Amygdala (tissue), 56 donors: ENCODE measurements around the gene SNRNP48.

Experiments
- DNase-seq, 56 donors: peaks; one replicate each; lab custom pipeline; 2025; lab: John Stamatoyannopoulos, UW

Gene SNRNP48

GRCh38 chr6:7590918-7591302 is 912 bp downstream of the SNRNP48 start:
- DNase-seq, result peak in 4 of 56 donors; percentile 12 to 25 (median 12)

- DNase-seq, result no peak
Observed at GRCh38 chr6:7591770-7592169, 1.8 kb downstream of the SNRNP48 start.

- DNase-seq, result no peak
Observed at GRCh38 chr6:7593229-7593628, 3.2 kb downstream of the SNRNP48 start.

GRCh38 chr6:7594579-7595125 is 4.7 kb downstream of the SNRNP48 start:
- DNase-seq, result no peak

GRCh38 chr6:7604003-7604402 is 14.0 kb downstream of the SNRNP48 start:
- DNase-seq, result no peak

- no peak for DNase-seq
Observed at GRCh38 chr6:7604506-7604905, 14.5 kb downstream of the SNRNP48 start.

GRCh38 chr6:7615611-7616383 is 25.8 kb downstream of the SNRNP48 start:
- DNase-seq, result peak in 5 of 56 donors; percentile 3 to 45 (median 15)

- peak in 4 of 56 donors; percentile 9 to 32 (median 18) for DNase-seq
Observed at GRCh38 chr6:7617801-7618764, 28.1 kb downstream of the SNRNP48 start.

- no peak for DNase-seq
Observed at GRCh38 chr6:7621761-7622160, 31.8 kb downstream of the SNRNP48 start.

- no peak for DNase-seq
Observed at GRCh38 chr6:7624796-7625710, 35.1 kb downstream of the SNRNP48 start.

GRCh38 chr6:7628479-7628878 is 38.5 kb downstream of the SNRNP48 start:
- DNase-seq, result no peak

- DNase-seq, result no peak
Observed at GRCh38 chr6:7628909-7629308, 38.9 kb downstream of the SNRNP48 start.

- DNase-seq, result no peak
Observed at GRCh38 chr6:7629321-7629720, 39.3 kb downstream of the SNRNP48 start.

- DNase-seq, result no peak
Observed at GRCh38 chr6:7630792-7631191, 40.8 kb downstream of the SNRNP48 start.

- DNase-seq, result no peak
Observed at GRCh38 chr6:7631466-7631865, 41.5 kb downstream of the SNRNP48 start.

- DNase-seq, result no peak
Observed at GRCh38 chr6:7632501-7633290, 42.7 kb downstream of the SNRNP48 start.

- DNase-seq, result no peak
Observed at GRCh38 chr6:7633361-7633760, 43.4 kb downstream of the SNRNP48 start.

- DNase-seq, result no peak
Observed at GRCh38 chr6:7636151-7636550, 46.2 kb downstream of the SNRNP48 start.

GRCh38 chr6:7637533-7637932 is 47.5 kb downstream of the SNRNP48 start:
- no peak for DNase-seq
